Brain microvascular endothelial cell (primary cell): Measurements from ENCODE around the gene PARP16.
A peak's percentile ranks its signal among the peaks of the same experiment; 100 is the strongest.

ENCODE experiments used
- DNase-seq: peaks from one replicate; pipeline ENCODE4 v3.0.0-alpha.2; 2020
- H3K27ac ChIP-seq: fragments of 250-450 bp; sonication (Bioruptor Pico); 2 replicates; pipeline ENCODE4 v1.5.1; 2020; ENCODE audit warnings: mild to moderate bottlenecking, moderate library complexity
- H3K27me3 ChIP-seq: fragments of 250-450 bp; sonication (Bioruptor Pico); replicated peaks from 2 replicates; pipeline ENCODE4 v1.5.1; 2020; ENCODE audit warnings: mild to moderate bottlenecking
- H3K36me3 ChIP-seq: fragments of 250-450 bp; sonication (Bioruptor Pico); replicated peaks from 2 replicates; pipeline ENCODE4 v1.5.1; 2020; ENCODE audit warnings: mild to moderate bottlenecking
- H3K4me3 ChIP-seq: 2 replicates; pipeline ENCODE4 v1.5.1; 2011; ENCODE audit warnings: low read depth, mild to moderate bottlenecking, control low read depth, low read length, moderate library complexity
- in situ Hi-C: cut with HindIII; loops from 2 replicates; pipeline ENCODE4 v1.10.0; 2017; ENCODE audit warnings: low sequenced_read_pairs, low pct_ligation_motif_present
- TF ChIP-seq, protein P1 (sequence below): IDR thresholded peaks from 2 replicates; pipeline ENCODE4 v1.5.1; 2011; ENCODE audit warnings: low read depth, mild to moderate bottlenecking, moderate library complexity, low read length, control low read depth, inconsistent platforms; ENCODE audit errors: missing control alignments

The PARP16 gene

DNA sequence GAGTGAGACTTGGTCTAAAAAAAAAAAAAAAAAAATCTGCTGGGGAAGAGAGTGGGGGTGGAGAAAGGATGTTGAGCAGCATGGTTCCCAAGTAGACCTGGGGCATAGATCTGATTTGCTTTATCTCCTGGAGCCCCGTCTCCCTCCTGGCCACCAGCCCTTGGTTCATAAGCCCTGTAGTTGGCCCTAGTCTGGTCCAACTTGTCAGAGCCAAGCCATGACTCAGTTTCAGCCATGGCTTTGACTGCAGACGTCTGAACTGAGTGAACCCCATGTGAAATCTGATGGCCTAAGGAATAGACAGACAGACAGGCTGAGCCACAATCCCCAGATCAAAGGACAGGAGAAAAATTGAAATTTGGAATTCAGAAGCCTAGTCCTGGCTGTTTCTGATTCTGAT lies 73.4 kb downstream of the PARP16 start:
- H3K27ac ChIP-seq: no peak overlapping the region
- in situ Hi-C loops: no loop called here
- no peaks in the 10 kb centered on the region for H3K36me3 ChIP-seq
- H3K4me3 ChIP-seq: no peak overlapping the region
- TF ChIP-seq, protein P1, sequence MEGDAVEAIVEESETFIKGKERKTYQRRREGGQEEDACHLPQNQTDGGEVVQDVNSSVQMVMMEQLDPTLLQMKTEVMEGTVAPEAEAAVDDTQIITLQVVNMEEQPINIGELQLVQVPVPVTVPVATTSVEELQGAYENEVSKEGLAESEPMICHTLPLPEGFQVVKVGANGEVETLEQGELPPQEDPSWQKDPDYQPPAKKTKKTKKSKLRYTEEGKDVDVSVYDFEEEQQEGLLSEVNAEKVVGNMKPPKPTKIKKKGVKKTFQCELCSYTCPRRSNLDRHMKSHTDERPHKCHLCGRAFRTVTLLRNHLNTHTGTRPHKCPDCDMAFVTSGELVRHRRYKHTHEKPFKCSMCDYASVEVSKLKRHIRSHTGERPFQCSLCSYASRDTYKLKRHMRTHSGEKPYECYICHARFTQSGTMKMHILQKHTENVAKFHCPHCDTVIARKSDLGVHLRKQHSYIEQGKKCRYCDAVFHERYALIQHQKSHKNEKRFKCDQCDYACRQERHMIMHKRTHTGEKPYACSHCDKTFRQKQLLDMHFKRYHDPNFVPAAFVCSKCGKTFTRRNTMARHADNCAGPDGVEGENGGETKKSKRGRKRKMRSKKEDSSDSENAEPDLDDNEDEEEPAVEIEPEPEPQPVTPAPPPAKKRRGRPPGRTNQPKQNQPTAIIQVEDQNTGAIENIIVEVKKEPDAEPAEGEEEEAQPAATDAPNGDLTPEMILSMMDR: no peak
- DNase-seq: no peak
- no peaks in the 10 kb centered on the region for H3K27me3 ChIP-seq

DNA sequence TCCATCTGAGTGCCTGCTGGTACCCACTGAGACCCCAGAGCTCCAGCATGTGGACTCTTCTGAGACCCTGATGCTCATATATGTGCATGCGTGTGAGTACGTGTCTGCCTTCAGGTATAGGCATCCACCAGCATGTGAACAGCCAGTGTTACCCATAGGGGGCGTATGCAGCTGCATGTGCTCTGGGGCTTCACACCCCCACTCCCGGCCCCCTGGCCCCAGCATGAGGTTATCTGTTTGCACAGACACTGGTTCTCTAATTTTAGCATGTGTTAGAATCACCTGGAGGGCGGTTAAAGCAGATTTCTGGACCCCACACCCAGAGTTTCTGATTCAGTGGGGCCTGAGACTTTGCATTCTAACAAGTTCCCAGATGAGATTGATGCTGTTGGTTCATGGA lies 74.6 kb downstream of the PARP16 start:
- Histone ChIP-seq H3K36me3 (no peaks in the 10 kb centered on the region), H3K27me3 (no peaks in the 10 kb centered on the region), H3K4me3 (no peak overlapping the region), H3K27ac (no peak overlapping the region)
- TF ChIP-seq, protein P1: peak; percentile 66
- no peak for DNase-seq
- in situ Hi-C loops: no loop called here

DNA sequence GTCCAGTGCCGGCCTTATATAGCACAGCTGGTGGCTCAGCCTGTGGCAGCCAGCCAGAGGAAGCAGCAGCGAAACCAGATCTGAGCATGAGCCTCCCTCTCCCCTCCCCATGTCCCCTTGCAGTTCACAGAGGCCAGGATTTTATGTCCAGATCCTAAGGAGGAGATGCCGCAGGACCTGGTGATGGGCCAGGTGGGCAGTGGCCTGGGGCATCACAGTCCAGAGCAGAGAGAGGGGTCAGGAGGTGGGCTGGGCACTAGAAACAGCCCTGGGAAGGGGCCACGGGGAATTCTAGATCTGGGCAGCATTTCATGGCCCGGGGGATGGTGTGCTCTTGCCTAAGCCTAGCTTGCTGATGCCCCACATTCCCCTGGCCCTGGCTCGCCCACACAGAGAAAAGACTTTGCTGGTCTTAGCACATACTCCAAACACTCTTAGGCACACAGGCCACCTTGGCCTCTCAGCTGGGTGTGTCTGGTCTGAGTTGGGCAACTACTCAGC lies 75.2 kb downstream of the PARP16 start:
- DNase-seq: peak; percentile 45
- Histone ChIP-seq H3K27me3 (no peaks in the 10 kb centered on the region), H3K27ac (no peak overlapping the region), H3K36me3 (no peaks in the 10 kb centered on the region), H3K4me3 (no peak overlapping the region)
- TF ChIP-seq, protein P1: no peak
- in situ Hi-C loops: no loop called here

DNA sequence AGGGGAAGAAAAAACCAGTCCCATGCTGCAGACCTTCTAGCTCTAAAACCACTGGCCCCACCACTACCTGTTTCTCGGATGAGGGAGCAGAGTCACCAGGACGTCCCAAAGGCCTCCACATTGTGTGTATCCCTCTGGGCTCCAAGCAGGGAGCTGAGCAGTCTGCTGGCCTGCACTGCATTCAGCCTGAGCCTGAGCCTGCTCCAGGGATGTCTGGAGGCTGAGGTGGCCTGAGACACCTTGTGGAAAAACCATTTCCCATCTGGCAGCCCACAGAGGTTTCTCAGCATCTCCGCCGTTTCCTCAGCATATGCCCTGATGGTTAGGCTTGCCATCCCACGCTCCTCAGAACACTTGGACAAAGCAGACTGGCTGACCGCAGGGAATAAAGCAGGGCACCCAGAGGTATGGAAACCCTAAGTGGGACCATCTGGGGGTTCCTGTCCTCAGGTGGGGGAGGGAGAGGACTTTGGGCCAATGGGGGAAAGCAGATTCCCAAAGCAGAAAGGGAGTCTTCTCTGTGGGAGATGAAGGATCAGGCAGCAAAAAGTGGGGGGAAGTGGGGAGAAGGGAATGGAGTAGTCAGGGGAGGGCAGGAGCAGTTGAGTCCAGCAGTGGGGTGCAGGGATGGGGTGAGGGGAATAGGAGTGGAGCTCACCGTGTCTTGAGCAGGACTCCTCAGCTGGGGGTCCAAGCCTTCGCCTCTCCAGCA lies 75.8 kb downstream of the PARP16 start, which contains the start of gene CILP:
Gene CILP (minus strand): TSS at position 704 of the 712 bp plus-strand sequence. CDS start 1,718 bp downstream, outside the sequence.
- TF ChIP-seq, protein P1: no peak
- Histone ChIP-seq H3K27ac (no peak within 1 kb of the TSS), H3K27me3 (no peaks in the 10 kb centered on the region), H3K36me3 (no peaks in the 10 kb centered on the region), H3K4me3 (no peak within 1 kb of the TSS)
- in situ Hi-C loops: no loop called here
- no peak for DNase-seq

DNA sequence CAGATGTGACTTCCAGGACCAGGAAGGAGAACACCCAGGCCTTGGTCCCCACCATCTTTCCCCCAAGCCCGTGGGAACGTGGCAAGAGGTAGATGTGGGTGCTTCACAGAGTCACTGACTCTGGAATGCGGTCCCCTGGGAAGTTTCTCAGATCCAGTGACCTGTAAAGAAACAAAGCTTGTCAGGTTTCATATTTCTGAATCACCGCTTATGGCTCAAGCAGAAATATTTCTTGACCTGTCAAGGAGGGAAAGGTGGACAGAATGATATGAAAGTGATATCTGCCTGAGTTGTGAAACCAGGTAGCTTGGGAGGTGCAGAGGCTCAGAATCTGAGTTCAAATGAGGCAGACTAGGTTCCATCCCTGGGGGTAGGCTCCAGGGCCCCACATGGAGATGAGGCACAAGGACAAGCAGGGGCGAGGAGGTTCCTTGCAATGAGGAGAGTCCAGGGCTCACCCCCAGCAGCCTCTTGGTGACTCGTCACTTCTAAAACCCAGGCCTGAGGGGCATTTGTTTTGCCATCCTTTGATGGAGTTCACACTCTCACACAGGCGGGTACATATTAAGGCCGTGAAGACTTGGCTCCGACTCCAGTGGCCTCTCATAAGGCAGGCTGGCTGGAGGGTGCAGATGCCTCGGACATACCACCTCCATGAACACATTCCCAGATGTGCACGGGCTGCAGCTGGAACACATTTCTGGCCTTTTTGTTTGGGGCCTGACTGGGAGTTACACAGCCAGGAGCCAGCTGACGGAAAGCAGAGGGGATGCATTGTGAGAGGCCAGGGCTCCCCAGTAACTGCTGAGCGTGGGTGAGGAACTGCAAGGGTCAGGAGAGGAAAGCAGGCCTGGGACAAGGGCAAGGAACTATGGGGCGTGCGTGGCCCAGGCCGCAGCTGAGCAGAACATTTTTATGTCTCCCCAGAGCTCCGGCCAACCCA lies 76.7 kb downstream of the PARP16 start:
- TF ChIP-seq, protein P1: no peak
- in situ Hi-C loops: no loop called here
- no peaks in the 10 kb centered on the region for H3K36me3 ChIP-seq
- H3K27ac ChIP-seq: no peak overlapping the region
- H3K27me3 ChIP-seq: no peaks in the 10 kb centered on the region
- no peak overlapping the region for H3K4me3 ChIP-seq
- no peak for DNase-seq
